Measurements from ENCODE around the gene PTGDR. TPM values are rescaled to one million over a fixed set of nuclear protein-coding genes. Genes with fewer than 3 reads are reported as not detected.

PTGDR gene
- total and polyA plus RNA-seq, 2 of the 8 experiments (the other 6 are each of a cell fraction or from before 2014, with no cell fraction given) = 0.22 to 0.83 TPM

DNA sequence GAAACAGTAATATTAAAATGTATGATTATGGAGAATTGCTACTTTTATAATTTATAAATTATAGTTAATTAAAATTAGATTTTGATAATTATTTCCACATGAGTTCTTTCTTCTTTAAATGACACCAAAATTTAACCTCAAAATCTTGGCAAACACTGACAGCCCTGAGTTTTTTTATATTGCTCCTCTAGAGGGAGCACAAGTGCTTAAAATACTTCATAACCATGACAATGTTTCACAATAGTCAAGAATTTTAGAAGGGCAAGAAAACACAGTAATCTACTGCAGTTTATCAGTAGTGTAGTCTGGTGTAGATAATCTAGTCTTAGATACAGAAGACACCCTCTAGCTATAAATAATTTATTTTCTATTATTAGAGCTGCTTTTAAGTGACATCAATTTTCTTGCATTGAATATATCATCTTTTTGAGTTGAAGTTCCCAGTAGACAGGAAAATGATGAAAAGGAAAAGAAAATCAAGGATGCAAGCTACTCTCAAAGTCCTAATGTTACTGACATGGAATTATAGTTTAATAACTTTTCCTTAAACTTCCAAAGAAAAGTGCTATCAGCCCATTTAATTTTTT, 32.3 kb downstream of the PTGDR start:
- H3K4me3 ChIP-seq (ENCODE audit: extremely low read depth in 1 of 4, insufficient read depth in 2 of 4, low read depth in 3 of 4, low read length in 4 of 4) = no peak overlapping the region
- no peak overlapping the region for H3K4ac ChIP-seq (replicated peaks; ENCODE audit: insufficient read length, low read depth, low read length)
- H3K9ac ChIP-seq (replicated peaks in 1 of 4; ENCODE audit: extremely low read depth in 1 of 4, low read depth in 3 of 4, low read length in 3 of 4) = no peak overlapping the region
- FAIRE-seq = no peak
- H4K5ac ChIP-seq (ENCODE audit: insufficient read length, low read depth, low read length) = no peak overlapping the region
- no peak overlapping the region for H3K4me2 ChIP-seq (ENCODE audit: insufficient read depth in 1 of 2, low read depth in 2 of 2, low read length in 2 of 2)
- H3K79me1 ChIP-seq (ENCODE audit: low read depth, low read length) = no peaks in the 10 kb centered on the region
- H3K56ac ChIP-seq (replicated peaks; ENCODE audit: insufficient read length, low read depth, low read length) = no peak overlapping the region
- CTCF ChIA-PET (ENCODE audit: partially characterized antibody) = interaction anchor here (0.6 to 2.2 kb wide), 21 partner anchors 9 to 490 kb away, joined by 3 to 11 read pairs (median 4); partner anchors contain the start of gene PTGER2
- H3K79me2 ChIP-seq (ENCODE audit: control insufficient read depth in 1 of 2, insufficient read depth in 2 of 2, low read length in 2 of 2) = no peaks in the 10 kb centered on the region
- POLR2A ChIA-PET (ENCODE audit: partially characterized antibody) = no interaction called here
- H3K27ac ChIP-seq (ENCODE audit: low read depth, low read length) = no peak overlapping the region
- no peak overlapping the region for H3K18ac ChIP-seq (ENCODE audit: extremely low read depth, low read length)
- no peaks in the 10 kb centered on the region for H4K20me1 ChIP-seq (replicated peaks in 1 of 2; ENCODE audit: control insufficient read depth in 1 of 2, insufficient read depth in 2 of 2, low read length in 2 of 2)
- H3K27me3 ChIP-seq (replicated peaks in 1 of 4; ENCODE audit: control insufficient read depth in 3 of 4, extremely low read depth in 1 of 4, insufficient read depth in 3 of 4, low read length in 3 of 4) = no peaks in the 10 kb centered on the region
- H3K9me3 ChIP-seq (ENCODE audit: insufficient read depth in 2 of 2, low read depth in 1 of 2, low read length in 1 of 2) = no peaks in the 10 kb centered on the region
- DNase-seq (ENCODE audit: low read depth in 1 of 2, low spot score in 2 of 2) = no peak
- no peak overlapping the region for H2BK120ac ChIP-seq (replicated peaks; ENCODE audit: low read depth, low read length)
- H3K23ac ChIP-seq (ENCODE audit: insufficient read length) = no peak overlapping the region
- no peak overlapping the region for H2BK20ac ChIP-seq (ENCODE audit: low read length)
- H2AFZ ChIP-seq (ENCODE audit: low read length) = no peak overlapping the region
- no peaks in the 10 kb centered on the region for H3K36me3 ChIP-seq (ENCODE audit: control insufficient read depth in 2 of 4, insufficient read depth in 4 of 4, low read length in 3 of 4)
- H3K4me1 ChIP-seq (replicated peaks in 1 of 4; ENCODE audit: control insufficient read depth in 3 of 4, insufficient read depth in 4 of 4, low read length in 3 of 4) = no peaks in the 10 kb centered on the region; a peak in 1 of 7 replicates
- H3K14ac ChIP-seq (ENCODE audit: insufficient read length) = no peak overlapping the region
- no peak overlapping the region for H2AK5ac ChIP-seq (ENCODE audit: low read depth, low read length)
- 0 out of 2 replicates have a peak, but pooled peaks cover 2% of the 10 kb centered on the region for H3K23me2 ChIP-seq (ENCODE audit: low read depth, low read length)
- no peak overlapping the region for H2BK12ac ChIP-seq (ENCODE audit: low read depth, low read length)
- H4K8ac ChIP-seq (ENCODE audit: extremely low read depth, insufficient read depth, low read length) = no peak overlapping the region
- H4K91ac ChIP-seq (replicated peaks; ENCODE audit: insufficient read length, low read length) = no peak overlapping the region
- H2BK15ac ChIP-seq (ENCODE audit: low read length) = no peak overlapping the region
- no peak overlapping the region for H2BK5ac ChIP-seq (ENCODE audit: low read depth, low read length)
- TF ChIP-seq SP1 (IDR thresholded peaks at IDR 0.05; ENCODE audit: low read depth, low read length) (no peak), CREB1 (IDR thresholded peaks at IDR 0.05) (no peak), SIRT6 (IDR thresholded peaks at IDR 0.05; ENCODE audit: low read length) (no peak), SIX5 (IDR thresholded peaks at IDR 0.05; ENCODE audit: low read depth, low read length) (no peak), SRF (IDR thresholded peaks at IDR 0.05; ENCODE audit: low read depth, low read length) (no peak), ASH2L (IDR thresholded peaks at IDR 0.05; ENCODE audit: low read length) (no peak), CHD2 (IDR thresholded peaks at IDR 0.05; ENCODE audit: low read length) (no peak), SUZ12 (IDR thresholded peaks at IDR 0.05; ENCODE audit: low read length) (no peak), RAD21 (IDR thresholded peaks at IDR 0.05 in 1 of 2, conservative IDR thresholded peaks at IDR 0.05 in 1 of 2; ENCODE audit: low read depth in 2 of 2, low read length in 2 of 2) (peak; percentile 70 to 73), KDM4A (IDR thresholded peaks at IDR 0.05; ENCODE audit: low read depth, low read length, severe bottlenecking) (no peak)
- TF ChIP-seq, protein P1, sequence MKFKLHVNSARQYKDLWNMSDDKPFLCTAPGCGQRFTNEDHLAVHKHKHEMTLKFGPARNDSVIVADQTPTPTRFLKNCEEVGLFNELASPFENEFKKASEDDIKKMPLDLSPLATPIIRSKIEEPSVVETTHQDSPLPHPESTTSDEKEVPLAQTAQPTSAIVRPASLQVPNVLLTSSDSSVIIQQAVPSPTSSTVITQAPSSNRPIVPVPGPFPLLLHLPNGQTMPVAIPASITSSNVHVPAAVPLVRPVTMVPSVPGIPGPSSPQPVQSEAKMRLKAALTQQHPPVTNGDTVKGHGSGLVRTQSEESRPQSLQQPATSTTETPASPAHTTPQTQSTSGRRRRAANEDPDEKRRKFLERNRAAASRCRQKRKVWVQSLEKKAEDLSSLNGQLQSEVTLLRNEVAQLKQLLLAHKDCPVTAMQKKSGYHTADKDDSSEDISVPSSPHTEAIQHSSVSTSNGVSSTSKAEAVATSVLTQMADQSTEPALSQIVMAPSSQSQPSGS (IDR thresholded peaks at IDR 0.05; ENCODE audit: low read length) = no peak
- TF ChIP-seq, protein P2, sequence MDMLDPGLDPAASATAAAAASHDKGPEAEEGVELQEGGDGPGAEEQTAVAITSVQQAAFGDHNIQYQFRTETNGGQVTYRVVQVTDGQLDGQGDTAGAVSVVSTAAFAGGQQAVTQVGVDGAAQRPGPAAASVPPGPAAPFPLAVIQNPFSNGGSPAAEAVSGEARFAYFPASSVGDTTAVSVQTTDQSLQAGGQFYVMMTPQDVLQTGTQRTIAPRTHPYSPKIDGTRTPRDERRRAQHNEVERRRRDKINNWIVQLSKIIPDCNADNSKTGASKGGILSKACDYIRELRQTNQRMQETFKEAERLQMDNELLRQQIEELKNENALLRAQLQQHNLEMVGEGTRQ (IDR thresholded peaks at IDR 0.05; ENCODE audit: low read length) = no peak

Measured in H1 (cell line).